HL-60 (cell line): Measurements from ENCODE around the gene ITSN1.

ENCODE experiments used
- DNase-seq, 2 experiments: peaks; one replicate each; pipeline ENCODE4 v3.0.0-alpha.2; 2010 to 2020; ENCODE audit warnings: low read depth in 1 of 2, low spot score in 1 of 2
- H3K27ac ChIP-seq: fragments of 250-450 bp; sonication (Bioruptor Pico); replicated peaks from 2 replicates; pipeline ENCODE4 v1.5.1; 2020; ENCODE audit warnings: mild to moderate bottlenecking, moderate library complexity
- H3K27me3 ChIP-seq: fragments of 250-450 bp; sonication (Bioruptor Pico); 2 replicates; pipeline ENCODE4 v1.5.1; 2021; ENCODE audit warnings: mild to moderate bottlenecking, moderate library complexity; ENCODE audit not compliant: insufficient read depth, poor library complexity, severe bottlenecking
- H3K4me3 ChIP-seq: replicated peaks from 2 replicates; pipeline ENCODE4 v1.5.1; 2011; ENCODE audit warnings: mild to moderate bottlenecking, control low read depth, low read length; ENCODE audit not compliant: insufficient read depth
- GABPA ChIP-seq: IDR thresholded peaks from 2 replicates; pipeline ENCODE4 v1.6.1; 2012; ENCODE audit warnings: low read depth
- POLR2AphosphoS5 ChIP-seq: IDR thresholded peaks from 2 replicates; pipeline ENCODE4 v1.6.1; 2012; ENCODE audit warnings: low read depth
- SPI1 ChIP-seq: IDR thresholded peaks from 2 replicates; pipeline ENCODE4 v1.6.1; 2012; ENCODE audit warnings: low read depth, mild to moderate bottlenecking, borderline replicate concordance
- TF ChIP-seq, protein P1 (sequence below): IDR thresholded peaks from 2 replicates; pipeline ENCODE4 v1.6.1; 2012; ENCODE audit warnings: low read depth; ENCODE audit not compliant: insufficient replicate concordance
- TF ChIP-seq, protein P2 (sequence below): IDR thresholded peaks from one replicate; pipeline ENCODE4 v1.5.1; 2011; ENCODE audit warnings: low read length, control low read depth, inconsistent platforms; ENCODE audit not compliant: insufficient read depth

Gene ITSN1

DNA sequence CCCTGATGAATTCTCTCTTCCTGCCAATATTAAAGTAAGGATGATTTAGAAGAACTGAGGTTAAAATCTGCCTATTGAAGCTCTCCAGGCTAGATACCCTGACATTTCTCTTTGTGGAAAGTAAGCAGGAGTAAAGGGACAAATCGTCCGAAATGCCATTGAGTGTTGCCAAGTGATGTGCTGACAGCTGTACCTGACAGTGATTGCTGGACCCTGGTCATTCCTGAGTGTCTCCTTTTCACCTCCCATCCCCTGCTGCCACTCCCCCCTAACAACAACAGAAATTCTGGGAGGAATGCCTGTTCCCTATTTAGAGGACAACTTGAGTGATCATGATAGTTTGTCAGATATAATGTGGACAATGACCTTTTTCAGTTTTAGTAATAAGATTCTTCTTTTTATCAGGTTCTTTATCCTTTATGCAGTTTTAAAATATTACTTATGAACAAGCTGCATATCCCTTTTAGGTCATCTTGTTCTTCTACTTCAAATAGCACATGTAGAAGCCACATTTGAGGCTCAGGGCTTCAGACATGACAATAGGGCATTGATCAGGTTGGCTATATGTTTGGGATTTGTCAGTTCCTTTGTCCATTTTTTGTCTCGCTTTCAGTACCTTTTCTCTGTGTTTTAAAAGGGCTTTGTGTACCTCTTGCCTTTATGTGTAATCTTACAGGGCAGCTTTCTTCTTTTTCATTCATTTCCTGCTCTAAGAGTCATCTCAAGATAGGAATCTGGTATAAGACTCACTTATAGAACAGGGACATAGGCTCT is 56.0 kb downstream of the ITSN1 start:
- TF ChIP-seq GABPA (no peak), SPI1 (no peak), POLR2AphosphoS5 (no peak)
- TF ChIP-seq, protein P1, sequence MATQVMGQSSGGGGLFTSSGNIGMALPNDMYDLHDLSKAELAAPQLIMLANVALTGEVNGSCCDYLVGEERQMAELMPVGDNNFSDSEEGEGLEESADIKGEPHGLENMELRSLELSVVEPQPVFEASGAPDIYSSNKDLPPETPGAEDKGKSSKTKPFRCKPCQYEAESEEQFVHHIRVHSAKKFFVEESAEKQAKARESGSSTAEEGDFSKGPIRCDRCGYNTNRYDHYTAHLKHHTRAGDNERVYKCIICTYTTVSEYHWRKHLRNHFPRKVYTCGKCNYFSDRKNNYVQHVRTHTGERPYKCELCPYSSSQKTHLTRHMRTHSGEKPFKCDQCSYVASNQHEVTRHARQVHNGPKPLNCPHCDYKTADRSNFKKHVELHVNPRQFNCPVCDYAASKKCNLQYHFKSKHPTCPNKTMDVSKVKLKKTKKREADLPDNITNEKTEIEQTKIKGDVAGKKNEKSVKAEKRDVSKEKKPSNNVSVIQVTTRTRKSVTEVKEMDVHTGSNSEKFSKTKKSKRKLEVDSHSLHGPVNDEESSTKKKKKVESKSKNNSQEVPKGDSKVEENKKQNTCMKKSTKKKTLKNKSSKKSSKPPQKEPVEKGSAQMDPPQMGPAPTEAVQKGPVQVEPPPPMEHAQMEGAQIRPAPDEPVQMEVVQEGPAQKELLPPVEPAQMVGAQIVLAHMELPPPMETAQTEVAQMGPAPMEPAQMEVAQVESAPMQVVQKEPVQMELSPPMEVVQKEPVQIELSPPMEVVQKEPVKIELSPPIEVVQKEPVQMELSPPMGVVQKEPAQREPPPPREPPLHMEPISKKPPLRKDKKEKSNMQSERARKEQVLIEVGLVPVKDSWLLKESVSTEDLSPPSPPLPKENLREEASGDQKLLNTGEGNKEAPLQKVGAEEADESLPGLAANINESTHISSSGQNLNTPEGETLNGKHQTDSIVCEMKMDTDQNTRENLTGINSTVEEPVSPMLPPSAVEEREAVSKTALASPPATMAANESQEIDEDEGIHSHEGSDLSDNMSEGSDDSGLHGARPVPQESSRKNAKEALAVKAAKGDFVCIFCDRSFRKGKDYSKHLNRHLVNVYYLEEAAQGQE = no peak
- TF ChIP-seq, protein P2, sequence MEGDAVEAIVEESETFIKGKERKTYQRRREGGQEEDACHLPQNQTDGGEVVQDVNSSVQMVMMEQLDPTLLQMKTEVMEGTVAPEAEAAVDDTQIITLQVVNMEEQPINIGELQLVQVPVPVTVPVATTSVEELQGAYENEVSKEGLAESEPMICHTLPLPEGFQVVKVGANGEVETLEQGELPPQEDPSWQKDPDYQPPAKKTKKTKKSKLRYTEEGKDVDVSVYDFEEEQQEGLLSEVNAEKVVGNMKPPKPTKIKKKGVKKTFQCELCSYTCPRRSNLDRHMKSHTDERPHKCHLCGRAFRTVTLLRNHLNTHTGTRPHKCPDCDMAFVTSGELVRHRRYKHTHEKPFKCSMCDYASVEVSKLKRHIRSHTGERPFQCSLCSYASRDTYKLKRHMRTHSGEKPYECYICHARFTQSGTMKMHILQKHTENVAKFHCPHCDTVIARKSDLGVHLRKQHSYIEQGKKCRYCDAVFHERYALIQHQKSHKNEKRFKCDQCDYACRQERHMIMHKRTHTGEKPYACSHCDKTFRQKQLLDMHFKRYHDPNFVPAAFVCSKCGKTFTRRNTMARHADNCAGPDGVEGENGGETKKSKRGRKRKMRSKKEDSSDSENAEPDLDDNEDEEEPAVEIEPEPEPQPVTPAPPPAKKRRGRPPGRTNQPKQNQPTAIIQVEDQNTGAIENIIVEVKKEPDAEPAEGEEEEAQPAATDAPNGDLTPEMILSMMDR = no peak
- Histone ChIP-seq H3K4me3 (no peak overlapping the region), H3K27ac (no peak overlapping the region), H3K27me3 (no peaks in the 10 kb centered on the region)
- no peak for DNase-seq

DNA sequence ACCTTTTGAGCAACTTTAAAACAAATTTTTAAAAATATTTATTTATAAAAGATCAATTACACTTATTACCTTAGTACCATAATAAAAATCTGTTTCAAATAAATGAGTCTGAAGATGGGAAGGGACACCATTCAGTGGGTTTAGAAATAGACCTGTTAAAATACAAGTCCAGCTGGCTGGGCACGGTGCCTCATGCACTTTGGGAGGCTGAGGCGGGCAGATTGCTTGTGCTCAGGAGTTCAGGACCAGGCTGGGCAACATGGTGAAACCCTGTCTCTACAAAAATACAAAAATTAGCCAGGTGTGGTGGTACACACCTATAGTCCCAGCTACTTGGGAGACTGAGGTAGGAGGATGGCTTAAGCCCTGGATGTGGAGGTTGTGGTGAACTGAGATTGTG is 57.0 kb downstream of the ITSN1 start:
- no peaks in the 10 kb centered on the region for H3K27me3 ChIP-seq
- H3K27ac ChIP-seq = no peak overlapping the region
- TF ChIP-seq SPI1 = no peak
- TF ChIP-seq POLR2AphosphoS5 = no peak
- TF ChIP-seq, protein P2 = no peak
- TF ChIP-seq GABPA = no peak
- TF ChIP-seq, protein P1 = no peak
- H3K4me3 ChIP-seq = no peak overlapping the region
- no peak for DNase-seq

DNA sequence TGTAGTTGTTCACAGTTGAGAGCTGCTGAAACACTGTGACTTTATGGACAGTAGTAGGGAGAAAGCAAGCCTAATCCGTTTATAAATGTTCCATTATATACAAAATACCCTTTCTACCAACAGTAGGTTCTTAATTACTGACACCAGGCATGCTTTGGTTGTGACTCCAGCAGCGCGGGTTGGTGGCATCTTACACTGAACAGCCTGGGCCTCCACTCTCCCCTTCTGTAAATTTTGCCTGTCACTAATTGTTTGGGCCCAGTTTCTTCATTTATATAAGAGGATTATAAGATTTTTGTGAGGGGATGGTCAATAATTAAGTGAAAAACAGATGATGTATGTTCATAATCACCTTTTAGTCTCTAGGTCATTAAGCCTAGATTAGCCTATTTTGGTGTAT is 58.2 kb downstream of the ITSN1 start:
- Histone ChIP-seq H3K4me3 (no peak overlapping the region), H3K27ac (no peak overlapping the region), H3K27me3 (no peaks in the 10 kb centered on the region)
- no peak for DNase-seq
- TF ChIP-seq, protein P2 = no peak
- TF ChIP-seq GABPA (no peak), SPI1 (no peak), POLR2AphosphoS5 (no peak)
- TF ChIP-seq, protein P1 = no peak
